Breast epithelium (tissue), 4 donors: ENCODE results near the gene NDUFV2. TPM values are rescaled to one million over a fixed set of nuclear protein-coding genes. Genes with fewer than 3 reads are reported as not detected.

ENCODE experiments used
- DNase-seq, 2 donors: peaks; one replicate each; pipeline ENCODE4 v3.0.0-alpha.2; 2019; ENCODE audit warnings: low spot score in 2 of 2
- H3K27ac ChIP-seq, 2 donors: fragments of 200-600 bp; sonication (generic) in 1 of 2; one replicate each; pipeline ENCODE4 v1.5.1; 2016 to 2019; ENCODE audit warnings: mild to moderate bottlenecking in 1 of 2
- H3K27me3 ChIP-seq, 2 donors: fragments of 200-600 bp; sonication (generic) in 1 of 2; one replicate each; pipeline versions ENCODE4 v1.5.1 to v1.6.0; 2017 to 2019; ENCODE audit warnings: control low read depth in 1 of 2, mild to moderate bottlenecking in 1 of 2
- H3K36me3 ChIP-seq: fragments of 200-600 bp; one replicate; pipeline ENCODE4 v1.5.1; 2019
- H3K4me1 ChIP-seq, 2 donors: fragments of 200-600 bp; sonication (generic); one replicate each; pipeline ENCODE4 v1.5.1; 2016 to 2019; ENCODE audit warnings: control low read depth in 1 of 2
- H3K4me3 ChIP-seq, 3 donors: fragments of 200-600 bp; sonication (generic); 1 replicate in 2 of 3; 2 replicates in 1 of 3; pipeline ENCODE4 v1.5.1; 2016 to 2019; ENCODE audit warnings: mild to moderate bottlenecking in 3 of 3, moderate library complexity in 2 of 3
- H3K9me3 ChIP-seq, 2 donors: fragments of 200-600 bp; sonication (generic) in 1 of 2; one replicate each; pipeline ENCODE4 v1.5.1; 2016 to 2019; ENCODE audit warnings: control low read depth in 1 of 2
- CTCF ChIP-seq, 3 donors: fragments of 450-650 bp; IDR thresholded peaks; one replicate each; pipeline ENCODE4 v1.5.1; 2016 to 2017; ENCODE audit warnings: antibody characterized with exemption in 3 of 3, mild to moderate bottlenecking in 3 of 3, moderate library complexity in 3 of 3
- POLR2A ChIP-seq: fragments of 450-650 bp; IDR thresholded peaks from one replicate; pipeline ENCODE4 v1.6.1; 2016; ENCODE audit warnings: antibody characterized with exemption, mild to moderate bottlenecking, moderate library complexity
- POLR2AphosphoS5 ChIP-seq, 3 donors: sonication (generic); formaldehyde crosslinking; IDR thresholded peaks; one replicate each; pipeline ENCODE4 v1.6.1; 2017; ENCODE audit warnings: antibody characterized with exemption in 3 of 3
- intact Hi-C: fragments of 100-400 bp; cut with DNase I; formaldehyde crosslinking; loops from one replicate; pipeline ENCODE4 v1.15.1; 2023; ENCODE audit warnings: low total_unique reads
- total RNA-seq, 3 donors: library from RNA; depleted of rRNA; stranded (reverse); fragments of >200 nt; gene quantifications; one replicate each; pipeline ENCODE4 v1.1.0, GENCODE V29; 2016

Gene NDUFV2
- 100 to 1,000 TPM; 106 to 116 (median 113) TPM for total RNA-seq

- peak within 1 kb of the TSS; percentile 60 to 77 (median 72) for H3K4me3 ChIP-seq
- intact Hi-C loops: loop anchor here (2.0 kb wide), 1 partner anchor 34 kb away; the partner anchor contains the start of gene ANKRD12
- peaks cover 11 to 22% of the 10 kb centered on the region in 2 donors for H3K4me1 ChIP-seq
- H3K27me3 ChIP-seq: no peaks in the 10 kb centered on the region
- H3K36me3 ChIP-seq: no peaks in the 10 kb centered on the region
- peak within 1 kb of the TSS; percentile 93 to 96 for H3K27ac ChIP-seq
- no peaks in the 10 kb centered on the region for H3K9me3 ChIP-seq
- peak; percentile 94 to 97 for DNase-seq
- TF ChIP-seq CTCF (IDR thresholded peaks at IDR 0.05) (peak in 1 of 3 donors; percentile 12), POLR2A (peak; percentile 90), POLR2AphosphoS5 (IDR thresholded peaks at IDR 0.05) (peak; percentile 92 to 96 (median 94))
These were observed at the start of gene NDUFV2 for GRCh38 chr18:9102508-9103375. Gene NDUFV2, plus strand, starts transcription at chr18:9102699. Its CDS starts 45 bp downstream, at chr18:9102744.

- TF ChIP-seq POLR2A (no peak), CTCF (IDR thresholded peaks at IDR 0.05) (no peak), POLR2AphosphoS5 (IDR thresholded peaks at IDR 0.05) (no peak)
- intact Hi-C loops: no loop called here
- no peaks in the 10 kb centered on the region for H3K36me3 ChIP-seq
- H3K4me3 ChIP-seq: no peak overlapping the region
- peaks cover 0 to 8% of the 10 kb centered on the region in 2 donors for H3K4me1 ChIP-seq
- no peak for DNase-seq
- H3K27me3 ChIP-seq: no peaks in the 10 kb centered on the region
- H3K9me3 ChIP-seq: peaks cover 5 to 9% of the 10 kb centered on the region in 2 donors
- H3K27ac ChIP-seq: peak overlapping the region in 1 of 2 donors; percentile 78
These were observed 48.7 kb upstream of the NDUFV2 start for GRCh38 chr18:9053814-9054213.

GRCh38 chr18:9055185-9055584, 47.3 kb upstream of the NDUFV2 start:
- H3K27ac ChIP-seq: peak overlapping the region; percentile 78 to 94
- H3K27me3 ChIP-seq: no peaks in the 10 kb centered on the region
- H3K9me3 ChIP-seq: peaks cover 5 to 9% of the 10 kb centered on the region in 2 donors
- H3K36me3 ChIP-seq: no peaks in the 10 kb centered on the region
- DNase-seq: no peak
- peaks cover 0 to 8% of the 10 kb centered on the region in 2 donors for H3K4me1 ChIP-seq
- peak in 2 of 3 donors; percentile 21 to 32 for TF ChIP-seq CTCF (IDR thresholded peaks at IDR 0.05)
- TF ChIP-seq POLR2A: no peak
- no peak overlapping the region for H3K4me3 ChIP-seq
- intact Hi-C loops: no loop called here

DNA sequence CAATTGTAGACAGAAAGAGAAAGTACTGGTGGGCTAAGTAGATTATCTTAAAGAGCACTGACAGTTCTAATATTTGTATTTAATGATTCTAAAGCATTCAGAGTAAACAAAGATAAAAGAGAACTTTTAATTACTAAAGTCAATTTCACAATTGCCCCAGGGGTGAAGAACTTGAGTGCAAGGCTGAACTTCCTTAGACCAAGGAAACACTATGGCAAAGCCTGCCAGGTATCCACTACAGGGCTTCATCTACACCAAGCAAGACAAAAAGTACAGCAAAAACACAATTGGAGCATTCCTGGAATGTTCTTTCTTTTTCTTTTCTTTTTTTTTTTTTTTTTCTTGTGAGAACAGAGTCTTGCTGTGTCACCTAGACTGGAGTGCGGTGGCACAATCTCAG, 46.9 kb upstream of the NDUFV2 start:
- Histone ChIP-seq H3K4me3 (no peak overlapping the region), H3K9me3 (peaks cover 5% of the 10 kb centered on the region in 2 donors), H3K4me1 (peaks cover 0 to 8% of the 10 kb centered on the region in 2 donors), H3K36me3 (no peaks in the 10 kb centered on the region), H3K27me3 (no peaks in the 10 kb centered on the region), H3K27ac (peak overlapping the region; percentile 78 to 94)
- peak in 1 of 2 donors; percentile 49 for DNase-seq
- no peak for TF ChIP-seq POLR2A
- no peak for TF ChIP-seq POLR2AphosphoS5 (IDR thresholded peaks at IDR 0.05)
- no peak for TF ChIP-seq CTCF (IDR thresholded peaks at IDR 0.05)
- intact Hi-C loops: no loop called here

DNA sequence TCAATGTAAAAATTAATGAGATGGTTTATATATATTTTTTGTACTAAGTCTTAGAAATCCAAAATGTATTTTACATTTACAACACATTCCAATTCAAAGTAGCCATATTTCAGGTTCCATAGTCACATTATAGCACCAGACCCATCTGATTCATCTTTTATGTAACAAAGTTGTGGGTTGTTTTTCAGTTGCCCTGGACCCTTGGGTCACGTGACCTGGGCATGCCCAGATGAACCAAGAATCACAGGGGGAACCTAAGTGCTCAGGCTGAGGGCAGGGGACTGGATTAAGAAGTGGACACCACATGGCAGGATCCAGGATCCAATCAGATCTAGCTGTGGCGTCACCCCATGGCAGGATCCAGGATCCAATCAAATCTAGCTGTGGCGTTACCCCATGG, 44.9 kb upstream of the NDUFV2 start:
- no peaks in the 10 kb centered on the region for H3K36me3 ChIP-seq
- no peak overlapping the region for H3K4me3 ChIP-seq
- peaks cover 0 to 8% of the 10 kb centered on the region in 2 donors for H3K4me1 ChIP-seq
- intact Hi-C loops: no loop called here
- no peak for DNase-seq
- H3K27ac ChIP-seq: peak overlapping the region; percentile 14 to 19
- no peaks in the 10 kb centered on the region for H3K27me3 ChIP-seq
- peaks cover 0 to 5% of the 10 kb centered on the region in 2 donors for H3K9me3 ChIP-seq
- no peak for TF ChIP-seq CTCF (IDR thresholded peaks at IDR 0.05)
- no peak for TF ChIP-seq POLR2A
- TF ChIP-seq POLR2AphosphoS5 (IDR thresholded peaks at IDR 0.05): no peak
